Skin epidermis (tissue), 12 donors: ENCODE results near the gene EPB41L3.

ENCODE experiments used
- H3K27ac ChIP-seq, 21 experiments: fragments of 200-600 bp; sonication (generic) in 11 of 21; one replicate each; pipeline ENCODE4 v1.5.0; 2020; ENCODE audit warnings: mild to moderate bottlenecking in 3 of 21, inconsistent platforms in 2 of 21, moderate library complexity in 2 of 21
- H3K4me3 ChIP-seq, 7 experiments: fragments of 200-600 bp; sonication (generic) in 2 of 7; one replicate each; pipeline ENCODE4 v1.5.0; 2020; ENCODE audit warnings: inconsistent platforms in 2 of 7, mild to moderate bottlenecking in 2 of 7, moderate library complexity in 1 of 7

EPB41L3 gene

GRCh38 chr18:5365443-5365842, 178.4 kb downstream of the EPB41L3 start:
- Histone ChIP-seq H3K4me3 (no peak overlapping the region), H3K27ac (no peak overlapping the region)

- H3K4me3 ChIP-seq, result no peak overlapping the region
- H3K27ac ChIP-seq, result no peak overlapping the region
Measured at GRCh38 chr18:5350636-5351035, 193.2 kb downstream of the EPB41L3 start.
